ENCODE measurements around the gene DYNC1I1.

- TF ChIP-seq CTCF (IDR thresholded peaks at IDR 0.05; ENCODE audit: low read depth, low read length, missing input control), result no peak
- TF ChIP-seq YY1 (IDR thresholded peaks at IDR 0.05), result no peak
- TF ChIP-seq MAX (IDR thresholded peaks at IDR 0.05), result no peak
- TF ChIP-seq JUND (IDR thresholded peaks at IDR 0.05), result no peak
- no peak for TF ChIP-seq RAD21 (IDR thresholded peaks at IDR 0.05)
- TF ChIP-seq SP1 (IDR thresholded peaks at IDR 0.05), result no peak
- no peak for TF ChIP-seq GABPA (IDR thresholded peaks at IDR 0.05 in 1 of 2, conservative IDR thresholded peaks at IDR 0.05 in 1 of 2)
- no peak for TF ChIP-seq REST (IDR thresholded peaks at IDR 0.05)
Measured at GRCh38 chr7:95960706-95961244, 188.4 kb downstream of the DYNC1I1 start.
